HFFc6 (cell line): ENCODE results near the gene SORCS2. TPM values are rescaled to one million over a fixed set of nuclear protein-coding genes. Genes with fewer than 3 reads are reported as not detected.

Source experiments
- DNase-seq: peaks from one replicate; pipeline ENCODE4 v3.0.0-alpha.2; 2018
- H3K27ac Mint-ChIP-seq: 2 replicates; pipeline ENCODE4 v1.8.0; 2020; ENCODE audit warnings: mild to moderate bottlenecking, mixed read lengths
- H3K27me3 Mint-ChIP-seq: 2 replicates; pipeline ENCODE4 v1.8.0; 2021; ENCODE audit warnings: mild to moderate bottlenecking, moderate library complexity, mixed read lengths; ENCODE audit not compliant: insufficient read depth
- H3K36me3 Mint-ChIP-seq: 2 replicates; pipeline ENCODE4 v1.8.0; 2021; ENCODE audit warnings: low read depth, mixed read lengths
- H3K4me1 Mint-ChIP-seq: 2 replicates; pipeline ENCODE4 v1.8.0; 2020; ENCODE audit warnings: low read depth, mixed read lengths
- H3K4me3 Mint-ChIP-seq: 2 replicates; pipeline ENCODE4 v1.8.0; 2020; ENCODE audit warnings: mild to moderate bottlenecking, moderate library complexity, mixed read lengths
- H3K9me3 Mint-ChIP-seq: 2 replicates; pipeline ENCODE4 v1.8.0; 2020; ENCODE audit warnings: mild to moderate bottlenecking, mixed read lengths
- total RNA-seq, 6 experiments: library from RNA; stranded (reverse); fragmentation: NEBNext Ultra II Directional; extraction: Animal tissue kit (Norgen Biotek cat#: 25700); gene quantifications; 2 replicates in 1 of 6; 3 replicates in 5 of 6; pipeline ENCODE4 v1.2.3, GENCODE V29; 2021
- TF ChIP-seq, protein P1 (sequence below): fragments of 200-600 bp; sonication (generic); IDR thresholded peaks from 2 replicates; pipeline ENCODE4 v1.5.0; 2021; ENCODE audit warnings: antibody characterized with exemption, mild to moderate bottlenecking

The SORCS2 gene
- total RNA-seq, 6 experiments from 2014 or later: 0.05 to 0.15 (median 0.12) TPM; not detected in 3

DNA sequence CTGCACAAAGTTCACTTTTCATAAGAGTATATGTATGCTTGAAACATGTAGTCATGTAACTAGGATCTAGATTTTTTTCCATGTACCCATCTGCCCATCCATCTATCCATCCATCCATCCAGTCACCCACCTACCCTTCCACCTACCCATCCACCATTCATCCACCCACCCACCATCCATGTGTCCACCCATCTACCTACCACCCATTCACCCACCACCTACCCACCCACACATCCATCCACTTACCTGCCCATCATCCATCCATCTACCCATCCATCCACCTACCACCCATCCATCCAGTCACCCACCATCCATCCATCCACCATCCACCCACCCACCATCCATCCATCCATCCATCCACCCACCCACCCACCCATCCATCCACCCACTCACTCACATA is 364.2 kb downstream of the SORCS2 start:
- Mint-ChIP-seq H3K36me3 (peaks cover 28% of the 10 kb centered on the region), H3K4me3 (no peak overlapping the region), H3K27me3 (peaks cover 9% of the 10 kb centered on the region), H3K27ac (no peak overlapping the region), H3K4me1 (peaks cover 17% of the 10 kb centered on the region), H3K9me3 (peaks cover 44% of the 10 kb centered on the region)
- TF ChIP-seq, protein P1, sequence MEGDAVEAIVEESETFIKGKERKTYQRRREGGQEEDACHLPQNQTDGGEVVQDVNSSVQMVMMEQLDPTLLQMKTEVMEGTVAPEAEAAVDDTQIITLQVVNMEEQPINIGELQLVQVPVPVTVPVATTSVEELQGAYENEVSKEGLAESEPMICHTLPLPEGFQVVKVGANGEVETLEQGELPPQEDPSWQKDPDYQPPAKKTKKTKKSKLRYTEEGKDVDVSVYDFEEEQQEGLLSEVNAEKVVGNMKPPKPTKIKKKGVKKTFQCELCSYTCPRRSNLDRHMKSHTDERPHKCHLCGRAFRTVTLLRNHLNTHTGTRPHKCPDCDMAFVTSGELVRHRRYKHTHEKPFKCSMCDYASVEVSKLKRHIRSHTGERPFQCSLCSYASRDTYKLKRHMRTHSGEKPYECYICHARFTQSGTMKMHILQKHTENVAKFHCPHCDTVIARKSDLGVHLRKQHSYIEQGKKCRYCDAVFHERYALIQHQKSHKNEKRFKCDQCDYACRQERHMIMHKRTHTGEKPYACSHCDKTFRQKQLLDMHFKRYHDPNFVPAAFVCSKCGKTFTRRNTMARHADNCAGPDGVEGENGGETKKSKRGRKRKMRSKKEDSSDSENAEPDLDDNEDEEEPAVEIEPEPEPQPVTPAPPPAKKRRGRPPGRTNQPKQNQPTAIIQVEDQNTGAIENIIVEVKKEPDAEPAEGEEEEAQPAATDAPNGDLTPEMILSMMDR: no peak; the same call in 1 of the 2 replicates
- no peak for DNase-seq

DNA sequence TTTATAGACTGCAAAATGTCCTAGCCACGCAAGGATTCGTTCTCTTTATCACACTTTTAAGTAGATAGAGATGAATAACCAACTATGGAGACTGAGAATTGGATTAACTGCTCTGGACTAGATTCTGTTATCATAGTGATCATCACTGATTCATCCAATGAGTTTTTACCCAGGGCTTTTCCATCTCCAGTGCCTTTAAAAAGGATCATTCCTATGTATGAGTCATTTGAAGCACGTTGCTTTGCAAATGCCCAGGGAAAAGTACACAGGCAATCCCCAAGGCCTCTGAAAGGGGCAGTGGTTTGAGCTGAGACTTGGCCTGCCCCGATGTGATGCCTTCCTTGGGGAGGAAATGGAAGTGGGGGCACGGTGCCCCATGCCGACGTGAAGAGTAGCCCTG is 365.1 kb downstream of the SORCS2 start:
- DNase-seq: peak; percentile 96
- Mint-ChIP-seq H3K4me3 (peak overlapping the region; percentile 14; the same call in 1 of the 2 replicates), H3K9me3 (peaks cover 40% of the 10 kb centered on the region), H3K36me3 (peaks cover 27% of the 10 kb centered on the region), H3K4me1 (peaks cover 17% of the 10 kb centered on the region), H3K27me3 (peaks cover 9% of the 10 kb centered on the region), H3K27ac (peak overlapping the region; percentile 85)
- TF ChIP-seq, protein P1: no peak

DNA sequence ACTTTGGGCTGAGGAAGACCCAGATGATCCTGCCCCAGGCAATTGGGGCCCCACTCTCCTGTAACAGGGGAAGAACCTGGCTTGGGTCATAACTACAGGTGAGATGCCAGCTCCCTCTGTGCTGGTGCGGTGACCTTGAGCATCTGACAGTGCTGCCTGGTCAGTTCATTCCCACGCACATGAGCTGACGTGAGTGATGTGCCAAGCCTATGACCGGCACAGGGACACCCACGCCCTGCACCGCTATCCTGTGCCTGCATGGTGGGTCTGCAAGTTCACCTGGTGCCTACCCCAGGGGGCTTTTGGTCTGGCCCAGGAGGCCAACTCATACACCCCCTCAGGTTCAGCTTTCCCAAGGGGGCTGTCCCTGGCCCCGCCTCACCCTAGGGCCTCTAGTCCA is 366.1 kb downstream of the SORCS2 start:
- peaks cover 17% of the 10 kb centered on the region for H3K4me1 Mint-ChIP-seq
- TF ChIP-seq, protein P1: no peak
- H3K9me3 Mint-ChIP-seq: peaks cover 31% of the 10 kb centered on the region
- no peak for DNase-seq
- peaks cover 18% of the 10 kb centered on the region for H3K36me3 Mint-ChIP-seq
- H3K4me3 Mint-ChIP-seq: no peak overlapping the region
- no peak overlapping the region for H3K27ac Mint-ChIP-seq
- H3K27me3 Mint-ChIP-seq: peaks cover 8% of the 10 kb centered on the region

DNA sequence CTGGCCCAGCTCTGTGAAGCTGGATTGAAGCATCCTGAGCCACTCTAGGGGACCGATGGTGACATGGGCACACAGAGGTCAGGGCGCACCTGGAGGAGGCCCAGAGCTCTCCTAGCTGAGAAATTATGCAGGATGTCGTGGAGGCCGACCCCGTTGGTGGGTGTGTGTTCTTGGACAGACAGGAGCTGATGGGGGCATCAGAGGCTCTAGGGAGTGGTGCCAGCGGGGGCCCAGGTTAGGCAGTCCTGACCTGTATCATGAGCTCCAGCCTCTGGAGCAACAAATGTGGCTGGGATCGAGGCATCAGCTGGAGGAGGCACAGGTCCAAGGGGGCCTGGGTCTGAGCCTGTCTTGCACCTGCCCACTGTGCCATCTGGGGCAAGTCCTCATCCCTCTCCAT is 367.0 kb downstream of the SORCS2 start:
- Mint-ChIP-seq H3K27ac (no peak overlapping the region), H3K9me3 (peaks cover 22% of the 10 kb centered on the region), H3K4me1 (peaks cover 17% of the 10 kb centered on the region), H3K4me3 (no peak overlapping the region), H3K27me3 (peaks cover 16% of the 10 kb centered on the region), H3K36me3 (peaks cover 11% of the 10 kb centered on the region)
- DNase-seq: no peak
- TF ChIP-seq, protein P1: no peak

DNA sequence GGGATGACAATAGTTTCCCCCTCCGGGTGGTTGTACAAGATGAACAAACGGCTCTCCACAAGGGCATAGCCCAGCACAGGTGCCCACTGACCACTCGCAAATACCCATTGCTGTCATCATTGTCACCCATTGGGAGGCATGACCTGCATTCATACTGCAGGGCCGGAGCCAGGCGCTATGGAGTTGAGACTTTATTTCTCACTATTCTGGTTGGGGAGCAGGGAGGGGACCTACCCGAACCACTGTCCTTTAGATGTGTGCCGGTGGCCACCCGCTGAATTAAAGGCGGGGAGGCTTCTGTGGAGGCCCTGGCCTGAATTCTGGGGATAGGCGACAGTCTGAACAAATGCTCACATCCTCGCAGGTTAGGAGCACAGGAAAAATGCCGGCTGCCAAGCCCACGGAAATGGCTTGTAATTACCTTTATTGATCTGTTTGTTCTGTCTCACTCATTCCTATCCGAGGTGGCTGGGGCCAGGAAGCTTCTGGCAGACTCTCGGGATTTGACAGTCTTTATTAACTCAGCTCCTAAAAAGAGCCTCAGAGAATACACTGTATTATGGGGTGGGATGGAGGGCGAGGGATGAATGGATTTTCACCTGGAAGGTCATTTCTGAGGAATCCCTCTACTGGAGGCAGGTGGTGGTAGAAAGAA is 367.5 kb downstream of the SORCS2 start:
- DNase-seq: no peak
- H3K36me3 Mint-ChIP-seq: peaks cover 7% of the 10 kb centered on the region
- H3K4me1 Mint-ChIP-seq: peaks cover 17% of the 10 kb centered on the region
- H3K27ac Mint-ChIP-seq: no peak overlapping the region
- H3K27me3 Mint-ChIP-seq: peaks cover 14% of the 10 kb centered on the region; the same call in 1 of the 2 replicates
- H3K9me3 Mint-ChIP-seq: peaks cover 17% of the 10 kb centered on the region
- H3K4me3 Mint-ChIP-seq: no peak overlapping the region
- TF ChIP-seq, protein P1: no peak
